NCI-H526 treated with DMSO at 0.1 percent for 48 hours (cell line): ENCODE results near the gene ITGB7.
A peak's percentile ranks its signal among the peaks of the same experiment; 100 is the strongest.
"Not testable (repeated sequence)": the region's sequence is repeated elsewhere in the genome, so short reads cannot be mapped to it uniquely, and the experiment has no call there.

Experiments used
- DNase-seq: peaks from one replicate; lab custom pipeline; 2025; lab: John Stamatoyannopoulos, UW

Gene ITGB7

DNA sequence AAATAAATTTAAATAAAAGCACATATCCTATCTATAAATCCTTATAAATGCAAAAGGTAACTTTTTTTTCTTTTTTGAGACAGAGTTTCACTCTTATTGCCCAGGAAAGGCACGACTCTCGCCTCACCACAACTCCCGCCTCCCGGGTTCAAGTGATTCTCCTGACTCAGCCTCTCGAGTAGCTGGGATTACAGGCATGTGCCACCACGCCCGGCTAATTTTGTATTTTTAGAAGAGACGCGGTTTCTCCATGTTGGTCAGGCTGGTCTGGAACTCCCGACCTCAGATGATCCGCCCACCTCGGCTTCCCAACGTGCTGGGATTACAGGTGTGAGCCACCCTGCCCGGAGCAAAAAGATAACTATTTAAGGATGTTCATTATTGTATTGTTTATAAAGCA is 28.2 kb downstream of the ITGB7 start:
- not testable (repeated sequence) for DNase-seq

DNA sequence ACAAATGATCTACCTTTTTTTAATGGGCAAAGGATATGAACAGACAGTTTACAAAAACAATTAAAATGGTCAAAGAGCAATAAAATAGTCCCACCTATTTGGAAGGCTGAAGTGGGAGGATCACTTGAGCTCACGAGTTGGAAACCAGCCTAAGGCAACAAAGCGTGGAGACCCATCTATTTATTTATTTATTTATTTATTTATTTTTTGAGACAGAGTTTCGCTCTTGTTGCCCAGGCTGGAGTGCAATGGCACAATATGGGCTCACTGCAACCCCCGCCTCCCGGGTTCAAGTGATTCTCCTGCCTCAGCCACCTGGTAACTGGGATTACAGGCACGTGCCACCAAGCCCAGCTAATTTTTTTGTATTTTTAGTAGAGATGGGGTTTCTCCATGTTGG is 29.6 kb downstream of the ITGB7 start:
- not testable (repeated sequence) for DNase-seq

DNA sequence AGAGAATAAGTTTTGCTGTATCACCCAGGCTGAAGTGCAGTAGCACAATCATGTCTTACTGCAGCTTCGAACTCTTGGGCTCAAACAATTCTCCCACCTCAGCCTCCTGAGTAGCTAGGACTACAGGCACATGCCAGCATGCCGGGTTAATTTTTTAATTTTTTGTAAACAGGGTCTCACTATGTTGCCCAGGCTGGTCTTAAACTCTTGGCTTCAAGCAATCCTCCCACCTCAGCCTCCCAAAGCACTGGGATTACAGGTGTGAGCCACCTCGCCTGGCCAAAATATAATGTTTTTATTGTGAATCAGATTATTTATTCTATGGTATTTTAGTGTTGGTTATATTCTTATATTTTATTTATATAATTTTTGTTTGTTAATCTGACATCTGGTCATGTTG is 30.3 kb downstream of the ITGB7 start:
- DNase-seq, result no peak

DNA sequence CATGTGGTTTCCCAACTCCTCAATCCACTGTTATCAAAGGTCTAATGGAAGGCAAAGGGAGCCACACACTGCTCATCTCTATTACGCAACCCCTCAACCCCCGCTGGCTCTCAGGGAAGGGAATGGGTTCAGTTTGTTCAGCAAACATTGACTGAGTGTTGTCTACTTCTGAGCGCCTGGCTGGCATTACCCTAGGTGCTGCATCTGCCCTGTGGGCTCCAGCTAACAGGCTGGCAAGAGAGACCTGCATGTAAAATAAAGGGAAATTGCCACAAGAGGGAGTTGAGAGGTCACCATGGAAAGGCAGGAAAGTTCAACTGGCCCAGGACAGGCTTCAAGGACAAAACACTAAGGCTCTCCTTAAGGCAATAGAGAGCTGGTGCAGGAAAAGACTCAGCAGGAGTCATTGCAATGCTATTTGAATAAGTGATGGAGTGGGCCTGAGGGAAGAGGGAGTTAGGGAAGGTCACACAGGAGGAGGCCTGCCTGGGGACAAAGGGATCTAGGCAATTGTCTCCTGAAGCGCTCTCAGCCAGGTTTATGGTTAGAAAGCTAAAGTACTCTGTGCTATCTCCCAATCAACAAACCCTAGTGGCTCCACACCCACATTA is 32.1 kb downstream of the ITGB7 start:
- no peak for DNase-seq

DNA sequence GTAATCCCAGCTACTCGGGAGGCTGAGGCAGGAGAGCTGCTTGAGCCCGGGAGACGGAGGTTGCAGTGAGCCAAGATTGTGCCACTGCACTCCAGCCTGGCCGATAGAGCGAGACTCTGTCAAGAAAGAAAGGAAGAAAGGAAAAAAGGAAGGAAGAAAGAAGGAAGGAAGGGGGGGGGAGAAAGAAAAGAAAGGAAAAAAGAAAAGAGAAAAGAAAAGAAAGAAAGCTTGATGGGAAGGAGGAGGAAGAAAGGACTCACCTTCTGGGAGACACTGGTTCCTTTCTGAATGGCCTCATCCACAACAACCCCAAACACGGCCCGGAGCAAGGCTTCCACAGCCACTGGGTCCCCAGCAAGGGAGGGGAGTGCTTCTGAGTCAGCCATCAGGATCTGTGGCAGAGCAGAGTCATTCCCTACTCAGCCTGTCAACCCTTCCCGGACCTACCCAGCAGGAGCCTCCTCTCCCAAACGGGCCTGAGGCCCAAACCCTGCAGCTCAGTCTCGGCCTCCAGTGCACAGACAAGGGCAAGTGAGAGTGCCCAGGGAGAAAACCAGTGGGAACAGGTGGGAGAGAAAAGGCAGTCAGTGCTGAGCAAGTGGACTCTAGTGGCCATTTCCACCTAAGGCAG is 33.9 kb downstream of the ITGB7 start:
- DNase-seq, result no peak

DNA sequence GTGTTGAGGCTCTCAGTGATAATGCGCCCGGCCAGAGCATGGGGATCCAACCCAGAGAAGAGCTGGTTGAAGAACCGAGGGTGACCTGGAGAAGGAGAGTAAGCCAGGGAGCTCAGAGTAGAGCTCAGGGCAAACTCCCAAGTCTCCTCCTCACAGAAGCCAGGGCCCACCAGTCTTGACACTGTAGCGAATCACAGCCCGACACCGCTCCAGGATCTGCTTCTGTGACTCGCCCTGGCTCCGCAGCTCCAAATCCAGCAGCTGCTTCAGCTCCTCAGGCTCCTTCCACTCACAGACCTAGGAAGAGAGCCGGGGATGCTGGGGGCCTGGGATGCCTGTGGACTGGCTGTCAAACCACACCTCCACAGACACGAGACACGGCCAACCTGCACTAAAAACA is 34.7 kb downstream of the ITGB7 start:
- no peak for DNase-seq

DNA sequence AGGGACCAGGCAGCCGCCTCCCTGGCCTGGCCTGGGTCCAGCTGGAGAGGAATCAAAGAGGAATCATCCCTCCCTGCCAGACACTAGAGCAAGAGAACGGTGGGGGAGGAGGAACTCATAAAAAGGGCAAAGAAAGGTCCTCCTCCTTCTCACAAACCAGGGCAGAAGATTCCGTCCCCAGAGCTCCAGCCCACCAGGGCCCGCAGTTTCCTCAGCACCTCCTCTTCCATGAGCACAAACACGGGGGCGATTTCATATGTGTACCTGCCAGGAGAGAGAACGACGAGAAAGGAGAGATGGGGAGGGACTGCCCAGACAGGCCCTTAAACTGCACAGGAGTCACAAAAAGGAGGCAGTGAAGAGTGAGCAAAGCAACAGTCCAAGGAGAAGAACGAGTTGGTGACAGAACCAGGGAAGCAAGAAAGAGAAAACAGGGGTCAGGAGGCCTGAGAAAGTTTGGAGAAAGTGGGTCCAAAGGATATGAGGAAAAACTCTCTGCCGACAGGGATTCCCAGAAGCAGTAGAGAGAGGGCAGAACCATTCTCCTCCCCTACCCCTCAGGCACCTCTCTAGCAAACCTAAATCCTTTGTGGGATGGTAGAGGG is 35.2 kb downstream of the ITGB7 start:
- no peak for DNase-seq

DNA sequence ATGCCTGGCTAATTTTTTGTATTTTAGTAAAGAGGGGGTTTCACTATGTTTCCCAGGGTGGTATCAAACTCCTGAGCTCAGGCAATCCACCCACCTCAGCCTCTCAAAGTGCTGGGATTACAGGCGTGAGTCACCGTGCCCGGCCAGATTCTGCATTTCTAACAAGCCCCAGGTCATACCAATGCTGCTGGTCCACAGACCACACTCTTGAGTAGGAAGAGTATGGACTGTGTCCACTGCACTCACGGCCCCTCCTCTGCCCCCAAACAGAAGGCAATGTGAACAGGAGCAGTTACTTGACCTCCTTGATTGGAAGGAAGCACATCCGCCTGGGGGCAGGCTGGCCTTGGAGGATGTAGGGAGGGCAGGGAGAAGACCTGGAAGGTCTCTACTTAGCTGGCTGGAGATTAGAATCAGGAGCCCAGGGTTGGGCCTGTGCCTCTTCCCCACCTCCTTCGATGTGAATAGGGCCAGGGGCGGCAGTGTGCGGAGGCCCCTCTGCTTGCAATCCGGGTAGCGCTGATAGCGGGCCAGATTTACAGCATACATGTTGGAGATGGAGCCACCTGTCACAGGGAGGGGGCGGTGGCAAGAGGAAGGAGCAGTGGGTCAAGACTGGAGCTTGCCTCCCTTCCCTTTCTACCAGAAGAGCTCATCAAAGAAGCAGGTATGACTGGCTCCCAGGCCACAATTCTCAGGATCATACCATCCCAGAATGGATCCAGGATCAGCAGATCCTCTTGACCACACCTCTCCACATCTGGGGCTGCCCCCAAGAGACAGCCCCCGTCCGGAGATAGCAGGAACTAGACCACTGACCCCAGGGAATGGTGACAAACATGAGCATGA is 36.0 kb downstream of the ITGB7 start:
- DNase-seq, result no peak

DNA sequence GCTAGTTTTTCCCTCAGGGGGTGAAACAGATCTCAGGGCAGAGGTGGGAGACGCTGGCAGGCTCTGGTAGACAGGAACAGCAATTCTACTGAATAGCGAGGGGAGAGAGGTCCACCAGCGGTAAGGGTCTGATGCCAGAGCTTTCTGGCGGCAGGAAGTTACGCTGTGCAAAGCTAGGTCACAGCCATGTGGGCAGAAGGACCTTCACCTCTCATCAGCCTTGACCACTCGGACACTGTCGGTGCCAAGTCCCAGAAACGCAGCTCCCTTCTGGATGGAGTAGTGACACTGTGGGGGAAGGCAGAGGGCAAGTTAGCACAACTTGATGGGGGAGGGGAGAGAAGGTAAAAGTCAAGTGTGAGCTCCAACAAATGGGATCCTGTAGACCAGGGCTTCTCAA is 36.8 kb downstream of the ITGB7 start:
- no peak for DNase-seq

DNA sequence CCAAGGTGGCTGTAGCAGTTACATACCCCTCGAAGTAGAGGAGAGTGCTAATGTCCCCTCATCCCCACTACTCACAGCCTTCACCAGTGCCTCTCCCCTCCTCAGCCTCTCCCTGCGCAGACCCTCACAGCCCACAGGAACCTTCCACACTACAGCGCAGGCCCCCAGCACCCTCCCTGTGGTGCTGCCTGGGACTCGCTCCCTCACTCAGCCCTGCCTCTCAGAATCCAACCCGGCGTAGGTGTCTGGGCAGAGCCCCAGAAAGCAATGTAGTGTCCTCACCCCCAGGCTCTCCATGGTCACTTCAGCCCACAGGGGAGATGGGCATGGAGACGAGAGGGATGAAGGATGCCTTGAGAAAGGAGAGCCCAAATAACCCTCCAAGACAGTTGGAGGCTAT is 37.4 kb downstream of the ITGB7 start:
- DNase-seq, result no peak

DNA sequence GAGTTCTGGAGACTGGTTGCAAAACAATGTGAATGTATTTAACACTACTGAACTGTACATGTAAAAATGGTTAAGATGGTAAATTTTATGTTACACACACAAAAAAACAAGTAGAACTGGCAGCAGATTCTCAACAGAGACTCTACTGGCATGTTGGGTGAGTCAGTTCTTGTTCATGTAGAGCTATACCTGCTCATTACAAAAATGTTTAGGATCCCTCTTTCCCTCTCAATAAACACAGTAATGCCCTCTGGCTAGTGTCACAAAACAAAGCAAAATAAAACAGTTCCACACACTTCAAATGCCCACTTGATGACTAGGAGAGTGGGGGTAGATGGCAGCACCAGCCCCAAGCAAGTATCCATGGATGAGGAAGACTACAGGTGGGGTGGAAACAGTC is 40.2 kb downstream of the ITGB7 start:
- no peak for DNase-seq

DNA sequence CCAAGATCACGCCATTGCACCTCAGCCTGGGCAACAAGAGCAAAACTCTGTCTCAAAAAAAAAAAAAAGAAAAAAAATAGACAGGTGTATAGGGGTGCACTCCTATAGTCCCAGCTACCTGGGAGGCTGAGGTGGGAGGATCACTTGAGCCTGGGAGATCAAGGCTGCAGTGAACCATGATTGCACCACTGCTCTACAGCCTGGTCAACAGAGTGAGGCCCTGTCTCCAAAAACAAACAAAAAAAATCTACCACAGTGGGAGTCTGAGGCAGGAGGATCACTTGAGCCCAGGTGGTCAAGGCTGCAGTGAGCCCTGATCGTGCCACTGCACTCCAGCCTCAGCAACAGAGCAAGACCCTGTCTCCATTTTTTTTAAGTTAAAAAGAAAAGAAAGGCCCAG is 44.0 kb downstream of the ITGB7 start:
- not testable (repeated sequence) for DNase-seq

DNA sequence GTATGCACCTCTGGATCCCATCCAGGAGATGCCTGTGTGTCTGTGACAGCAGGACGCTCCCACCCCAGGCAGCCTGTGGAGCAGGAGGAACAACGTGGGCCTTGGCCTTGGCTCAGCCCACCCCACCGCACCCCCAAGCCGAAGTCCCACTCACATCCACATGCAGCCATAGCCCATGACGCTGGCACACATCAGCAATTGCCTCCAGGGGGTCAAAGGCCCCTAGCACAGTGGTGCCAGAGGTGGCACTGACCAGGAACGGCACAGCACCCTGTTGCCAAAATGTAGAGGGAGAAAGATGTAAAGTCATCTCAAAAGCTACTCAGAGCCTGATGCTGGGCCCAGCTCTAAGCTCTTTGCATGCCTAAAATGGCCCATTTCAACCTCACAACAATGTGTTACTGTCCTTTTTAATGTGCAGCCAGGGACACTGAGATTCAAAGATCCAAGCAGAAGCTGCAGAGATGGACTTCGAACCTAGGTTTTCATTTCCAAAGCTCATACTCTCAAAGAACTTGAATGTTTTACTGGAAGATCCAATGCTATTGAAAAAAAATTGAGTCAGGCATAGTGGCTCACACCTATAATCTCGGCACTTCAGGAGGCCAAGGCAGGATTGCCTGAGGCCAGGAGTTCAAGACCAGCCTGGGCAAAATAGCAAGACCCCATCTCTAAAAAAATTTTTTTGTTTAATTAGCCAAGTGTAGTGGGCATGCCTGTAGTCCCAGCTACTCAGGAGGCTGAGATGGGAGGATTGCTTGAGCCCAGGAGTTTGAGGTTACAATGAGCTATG is 45.7 kb downstream of the ITGB7 start:
- no peak for DNase-seq

DNA sequence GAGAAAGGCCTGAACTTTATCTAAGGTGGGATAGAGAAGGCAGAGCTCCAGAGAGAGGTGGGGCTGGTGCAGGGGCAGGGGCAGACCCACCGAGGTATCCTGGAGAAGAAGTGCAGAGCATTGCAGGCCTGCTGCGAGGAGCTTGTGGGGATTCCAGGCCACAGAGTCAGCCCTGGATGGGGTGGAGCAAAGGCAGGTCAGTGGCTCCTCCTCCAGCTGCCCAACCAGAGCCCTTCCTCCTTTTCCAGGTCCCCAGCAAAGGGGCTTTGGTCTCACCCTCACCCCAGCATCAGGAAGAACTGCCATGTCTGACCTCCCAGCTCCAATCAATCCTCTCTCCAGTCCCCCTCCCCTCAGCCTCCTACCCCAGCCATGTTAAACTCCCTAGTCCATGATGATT is 46.4 kb downstream of the ITGB7 start:
- DNase-seq, result no peak

DNA sequence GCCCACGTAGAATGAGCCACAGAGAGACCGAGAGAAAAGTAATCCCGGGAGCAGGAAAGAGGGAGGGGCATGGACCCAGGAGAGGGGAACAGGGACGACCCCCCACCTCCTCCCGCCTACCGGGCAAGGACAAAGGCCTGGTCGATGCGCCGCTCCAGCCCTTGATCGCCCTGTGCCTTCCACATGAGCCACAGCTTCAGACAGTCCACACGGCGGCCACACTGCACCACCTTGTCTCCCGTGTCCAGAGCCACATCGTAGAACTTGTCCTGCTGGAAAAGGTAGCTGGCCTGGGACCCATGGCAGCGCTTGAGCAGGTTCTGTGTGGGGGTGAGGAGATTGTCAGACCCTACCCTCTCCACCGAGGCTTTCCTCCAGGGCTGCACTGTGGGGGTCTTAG is 47.1 kb downstream of the ITGB7 start:
- DNase-seq, result no peak

DNA sequence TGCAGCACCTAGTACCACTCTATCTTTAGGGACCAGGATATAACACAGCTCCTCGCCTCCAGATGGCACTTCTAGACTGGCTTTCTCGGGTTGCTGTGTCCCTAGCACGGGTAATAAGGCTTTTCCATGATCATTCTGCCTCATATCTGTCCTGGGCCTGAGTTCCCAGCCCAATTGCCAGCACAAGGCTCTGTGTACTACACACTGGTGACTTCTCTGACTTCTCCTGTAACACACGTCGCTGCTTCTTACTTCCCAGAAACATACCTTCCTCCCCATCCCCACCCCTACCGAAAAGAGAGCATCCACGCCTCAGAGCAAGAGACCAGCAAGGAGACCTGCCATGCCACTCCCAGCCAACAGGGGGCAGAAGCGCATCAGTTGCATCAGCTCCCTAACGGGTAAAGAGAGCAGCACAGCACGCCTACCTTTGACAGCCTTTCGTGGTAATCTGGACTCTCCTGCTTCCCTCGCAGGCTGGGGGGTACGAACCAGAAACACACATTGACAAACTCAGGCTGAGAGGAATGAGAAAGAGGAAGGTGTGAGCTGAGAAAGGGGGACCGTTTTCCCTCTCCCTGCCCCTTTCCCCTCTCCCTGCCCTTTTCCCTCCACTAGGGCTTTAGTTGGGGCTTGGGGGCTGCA is 47.7 kb downstream of the ITGB7 start:
- peak; percentile 34 for DNase-seq

DNA sequence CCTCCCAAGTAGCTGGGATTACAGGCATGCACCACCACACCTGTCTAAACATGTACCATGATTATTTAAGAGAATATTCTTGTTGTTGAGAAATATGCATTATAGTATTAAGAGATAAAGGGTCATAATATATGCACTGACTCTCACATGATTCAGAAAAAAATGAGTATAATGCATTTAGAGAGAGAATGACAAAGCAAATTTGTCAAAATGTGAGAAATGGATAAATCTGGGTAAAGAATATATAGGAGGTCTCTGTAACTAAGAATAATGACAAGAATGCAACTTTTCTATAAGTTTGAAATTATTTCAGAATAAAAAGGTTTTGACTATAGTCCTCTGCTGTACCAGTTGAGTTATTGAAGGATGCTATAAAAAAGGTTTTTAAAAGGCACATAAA is 54.7 kb downstream of the ITGB7 start:
- no peak for DNase-seq

DNA sequence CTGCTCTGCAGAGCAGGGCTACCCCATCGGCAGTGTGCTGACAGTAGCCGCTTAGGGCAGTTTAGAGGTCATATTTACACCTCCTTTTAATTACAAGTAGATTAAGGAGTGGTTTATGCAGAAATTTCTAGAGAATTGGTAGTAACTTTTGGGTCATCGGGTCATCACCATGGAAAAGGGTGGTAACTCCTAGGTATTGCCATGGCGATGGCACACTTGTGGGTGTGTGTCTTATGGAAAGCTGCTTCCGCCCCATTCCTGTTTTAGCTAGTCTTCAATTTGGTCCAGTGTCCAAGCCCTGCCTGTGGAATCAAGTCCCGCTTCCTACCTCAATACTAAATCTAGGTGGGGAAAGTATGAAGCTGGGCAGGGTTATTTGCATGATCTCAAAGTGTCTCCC is 56.0 kb downstream of the ITGB7 start:
- no peak for DNase-seq

DNA sequence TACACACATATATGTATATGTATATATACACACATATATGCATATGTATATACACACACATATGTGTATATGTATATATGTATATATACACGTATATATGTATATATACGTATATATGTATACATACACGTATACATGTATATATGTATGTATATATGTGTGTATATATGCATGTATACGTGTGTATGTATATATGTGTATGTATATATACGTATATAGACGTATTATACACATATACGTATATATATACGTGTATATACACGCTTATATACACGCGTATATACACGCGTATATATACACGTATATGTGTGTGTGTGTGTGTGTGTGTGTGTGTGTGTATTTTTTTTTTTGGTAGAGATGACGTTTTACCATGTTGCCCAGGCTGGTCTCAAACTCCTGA is 59.4 kb downstream of the ITGB7 start:
- DNase-seq, result no peak

DNA sequence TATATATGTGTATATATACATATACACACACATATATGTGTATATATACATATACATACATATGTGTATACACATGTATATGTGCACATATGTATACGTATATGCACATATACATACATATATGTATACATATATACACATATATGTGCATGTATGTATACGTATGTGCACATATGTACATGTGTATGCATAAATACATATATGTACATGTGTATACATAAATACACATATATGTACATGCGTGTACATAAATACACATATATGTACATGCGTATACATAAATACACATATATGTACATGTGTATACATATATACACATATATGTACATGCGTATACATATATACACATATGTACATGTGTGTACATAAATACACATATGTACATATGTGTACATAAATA is 59.9 kb downstream of the ITGB7 start:
- DNase-seq, result no peak

DNA sequence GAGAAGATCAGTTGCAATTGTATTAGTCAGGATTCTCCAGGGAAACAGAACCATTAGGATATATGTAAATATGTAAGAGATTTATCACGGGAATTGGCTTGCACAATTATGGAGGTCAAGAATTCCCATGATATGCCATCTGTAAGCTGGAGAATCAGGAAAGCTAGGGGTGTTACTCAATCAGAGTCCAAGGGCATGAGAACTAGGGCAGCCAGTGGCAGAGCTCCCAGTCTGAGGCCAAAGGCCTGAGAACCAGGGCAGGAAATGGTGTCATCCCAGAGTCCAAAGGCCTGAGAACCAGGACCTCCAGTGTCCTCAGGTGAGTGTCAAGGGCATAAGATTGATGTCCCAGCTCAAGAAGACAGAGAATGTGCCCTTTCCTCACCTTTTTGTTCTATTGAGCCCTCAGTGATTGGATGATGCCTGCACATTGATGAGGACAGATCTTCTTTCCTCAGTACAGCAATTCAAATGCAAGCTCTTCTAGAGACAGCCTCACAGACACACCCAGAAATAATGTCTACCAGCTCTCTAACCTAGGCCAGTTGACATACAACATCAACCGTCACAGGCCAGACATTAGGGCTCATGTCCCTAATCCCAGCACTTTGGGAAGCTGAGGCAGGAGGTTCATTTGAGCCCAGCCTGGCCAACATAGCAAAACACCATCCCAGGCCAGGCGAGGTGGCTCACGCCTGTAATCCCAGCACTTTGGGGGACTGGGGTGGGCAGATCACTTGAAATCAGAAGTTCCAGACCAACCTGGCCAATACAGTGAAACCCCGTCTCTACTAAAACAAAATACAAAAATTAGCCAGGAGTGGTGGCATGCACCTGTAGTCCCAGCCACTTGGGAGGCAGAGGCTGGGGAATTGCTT is 61.4 kb downstream of the ITGB7 start:
- DNase-seq, result no peak
